ENCODE measurements around the gene SORCS2.

GRCh38 chr4:7659429-7660175, 467.3 kb downstream of the SORCS2 start:
- TF ChIP-seq CTCF (IDR thresholded peaks at IDR 0.05) (no peak), POLR2AphosphoS5 (IDR thresholded peaks at IDR 0.05) (no peak), POLR2A (IDR thresholded peaks at IDR 0.05) (no peak), EP300 (IDR thresholded peaks at IDR 0.05) (no peak)
